ENCODE data around the gene LRRC55.

LRRC55 gene

GRCh38 chr11:57203882-57204480 is 22.2 kb downstream of the LRRC55 start:
- peak; percentile 40 for DNase-seq

GRCh38 chr11:57205041-57205641 is 23.4 kb downstream of the LRRC55 start:
- peak; percentile 41 for DNase-seq

GRCh38 chr11:57207168-57207567 is 25.4 kb downstream of the LRRC55 start:
- DNase-seq: no peak

GRCh38 chr11:57210781-57211180 is 29.0 kb downstream of the LRRC55 start:
- peak; percentile 48 for DNase-seq

- DNase-seq: no peak
These were observed 31.8 kb downstream of the LRRC55 start for GRCh38 chr11:57213342-57214097.

GRCh38 chr11:57214098-57214417 is 32.3 kb downstream of the LRRC55 start:
- no peak for DNase-seq

- DNase-seq: no peak
These were observed 32.7 kb downstream of the LRRC55 start for GRCh38 chr11:57214494-57214893.

GRCh38 chr11:57216463-57216862 is 34.7 kb downstream of the LRRC55 start:
- no peak for DNase-seq

- DNase-seq: no peak
These were observed 35.3 kb downstream of the LRRC55 start for GRCh38 chr11:57217053-57217452.

GRCh38 chr11:57219021-57219627 is 37.4 kb downstream of the LRRC55 start:
- DNase-seq: no peak

- DNase-seq: no peak
These were observed 40.5 kb downstream of the LRRC55 start for GRCh38 chr11:57222239-57222638.

GRCh38 chr11:57223601-57224000 is 41.8 kb downstream of the LRRC55 start:
- DNase-seq: no peak

- no peak for DNase-seq
These were observed 42.4 kb downstream of the LRRC55 start for GRCh38 chr11:57224128-57224527.

GRCh38 chr11:57224537-57224936 is 42.8 kb downstream of the LRRC55 start:
- DNase-seq: no peak

GRCh38 chr11:57228600-57228999 is 46.8 kb downstream of the LRRC55 start:
- DNase-seq: no peak

- DNase-seq: no peak
These were observed 48.6 kb downstream of the LRRC55 start for GRCh38 chr11:57230316-57230715.

GRCh38 chr11:57230791-57231538 is 49.2 kb downstream of the LRRC55 start:
- DNase-seq: no peak

- DNase-seq: no peak
These were observed 49.9 kb downstream of the LRRC55 start for GRCh38 chr11:57231539-57232253.

GRCh38 chr11:57233702-57234101 is 51.9 kb downstream of the LRRC55 start:
- no peak for DNase-seq

- no peak for DNase-seq
These were observed 54.3 kb downstream of the LRRC55 start for GRCh38 chr11:57235761-57236703.

- no peak for DNase-seq
These were observed 55.5 kb downstream of the LRRC55 start, which contains the start of gene APLNR for GRCh38 chr11:57237204-57237681. APLNR (minus strand) TSS chr11:57237250; CDS start chr11:57237004, 246 bp downstream.

Data from right forelimb (tissue), 1 donor.